Osteoblast (primary cell): Measurements from ENCODE around the gene CTR9. TPM values are rescaled to one million over a fixed set of nuclear protein-coding genes. Genes with fewer than 3 reads are reported as not detected.

Experiments
- DNase-seq: peaks from one replicate; pipeline ENCODE4 v3.0.0; 2011; ENCODE audit warnings: low spot score, mixed read lengths; ENCODE audit not compliant: insufficient read length; ENCODE audit errors: missing footprints
- H2AFZ ChIP-seq: 2 replicates; pipeline ENCODE4 v1.6.0; 2011; ENCODE audit warnings: mild to moderate bottlenecking, low read length
- H3K27ac ChIP-seq: 2 replicates; pipeline ENCODE4 v1.5.1; 2011; ENCODE audit warnings: mild to moderate bottlenecking, low read depth, low read length, moderate library complexity
- H3K27me3 ChIP-seq: 2 replicates; pipeline ENCODE4 v1.6.0; 2012; ENCODE audit warnings: mild to moderate bottlenecking, control low read depth, inconsistent platforms, low read length, moderate library complexity; ENCODE audit not compliant: insufficient read depth
- H3K36me3 ChIP-seq: 2 replicates; pipeline ENCODE4 v1.5.1; 2011; ENCODE audit warnings: mild to moderate bottlenecking, low read length, control low read depth, moderate library complexity; ENCODE audit not compliant: insufficient read depth
- H3K4me1 ChIP-seq: 2 replicates; pipeline ENCODE4 v1.5.1; 2011; ENCODE audit warnings: mild to moderate bottlenecking, low read length, control low read depth, moderate library complexity; ENCODE audit not compliant: insufficient read depth
- H3K4me2 ChIP-seq: 2 replicates; pipeline ENCODE4 v1.6.0; 2011; ENCODE audit warnings: mild to moderate bottlenecking, low read length; ENCODE audit not compliant: insufficient read depth
- H3K4me3 ChIP-seq: fragments of 200-600 bp; sonication (generic); 3 replicates; pipeline ENCODE4 v1.5.1; 2012; ENCODE audit warnings: mild to moderate bottlenecking, low read length, inconsistent platforms; ENCODE audit not compliant: insufficient read depth
- H3K79me2 ChIP-seq: 2 replicates; pipeline ENCODE4 v1.6.0; 2012; ENCODE audit warnings: mild to moderate bottlenecking, low read length, control low read depth, inconsistent platforms; ENCODE audit not compliant: insufficient read depth
- H3K9me3 ChIP-seq: 2 replicates; pipeline ENCODE4 v1.5.1; 2011; ENCODE audit warnings: low read depth, low read length, control low read depth
- H4K20me1 ChIP-seq: 2 replicates; pipeline ENCODE4 v1.6.0; 2012; ENCODE audit warnings: mild to moderate bottlenecking, low read length, control low read depth; ENCODE audit not compliant: insufficient read depth
- total RNA-seq: library from RNA; depleted of rRNA; stranded (reverse); fragments of >200 nt; gene quantifications from 2 replicates; pipeline ENCODE4 v1.2.3, GENCODE V29; 2012
- TF ChIP-seq, protein P1 (sequence below): IDR thresholded peaks from 2 replicates; pipeline ENCODE4 v1.5.1; 2011; ENCODE audit warnings: mild to moderate bottlenecking, low read depth, low read length, moderate library complexity; ENCODE audit errors: extremely low read depth

Gene CTR9
- total RNA-seq, 1 donor = 25.0 TPM

DNA sequence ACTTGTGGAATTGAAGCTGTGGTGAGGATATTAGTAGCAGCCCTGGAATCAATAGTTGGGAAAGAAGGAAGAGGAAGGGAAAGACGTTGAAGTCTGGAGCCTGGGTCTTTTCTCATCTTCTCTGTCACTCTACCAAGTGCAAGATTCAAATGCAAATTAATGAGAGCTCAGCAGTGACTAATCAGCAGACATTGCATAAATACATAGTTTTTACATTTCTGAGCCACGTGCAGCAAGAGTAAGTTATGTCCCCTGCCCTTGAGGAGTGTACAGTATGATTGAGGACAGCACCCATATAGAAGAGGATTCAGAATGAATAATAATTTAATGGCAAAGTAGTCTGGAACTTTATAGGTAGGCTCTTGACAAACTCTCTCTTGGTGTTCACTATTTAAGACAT lies 23.8 kb downstream of the CTR9 start:
- H4K20me1 ChIP-seq = no peaks in the 10 kb centered on the region
- H3K27me3 ChIP-seq = no peaks in the 10 kb centered on the region
- peaks cover 63% of the 10 kb centered on the region for H3K36me3 ChIP-seq
- H3K4me1 ChIP-seq = peaks cover 22% of the 10 kb centered on the region
- no peaks in the 10 kb centered on the region for H3K9me3 ChIP-seq
- H3K79me2 ChIP-seq = no peaks in the 10 kb centered on the region
- TF ChIP-seq, protein P1, sequence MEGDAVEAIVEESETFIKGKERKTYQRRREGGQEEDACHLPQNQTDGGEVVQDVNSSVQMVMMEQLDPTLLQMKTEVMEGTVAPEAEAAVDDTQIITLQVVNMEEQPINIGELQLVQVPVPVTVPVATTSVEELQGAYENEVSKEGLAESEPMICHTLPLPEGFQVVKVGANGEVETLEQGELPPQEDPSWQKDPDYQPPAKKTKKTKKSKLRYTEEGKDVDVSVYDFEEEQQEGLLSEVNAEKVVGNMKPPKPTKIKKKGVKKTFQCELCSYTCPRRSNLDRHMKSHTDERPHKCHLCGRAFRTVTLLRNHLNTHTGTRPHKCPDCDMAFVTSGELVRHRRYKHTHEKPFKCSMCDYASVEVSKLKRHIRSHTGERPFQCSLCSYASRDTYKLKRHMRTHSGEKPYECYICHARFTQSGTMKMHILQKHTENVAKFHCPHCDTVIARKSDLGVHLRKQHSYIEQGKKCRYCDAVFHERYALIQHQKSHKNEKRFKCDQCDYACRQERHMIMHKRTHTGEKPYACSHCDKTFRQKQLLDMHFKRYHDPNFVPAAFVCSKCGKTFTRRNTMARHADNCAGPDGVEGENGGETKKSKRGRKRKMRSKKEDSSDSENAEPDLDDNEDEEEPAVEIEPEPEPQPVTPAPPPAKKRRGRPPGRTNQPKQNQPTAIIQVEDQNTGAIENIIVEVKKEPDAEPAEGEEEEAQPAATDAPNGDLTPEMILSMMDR = no peak
- no peak overlapping the region for H3K27ac ChIP-seq
- no peak overlapping the region for H3K4me3 ChIP-seq
- no peak for DNase-seq
- no peak overlapping the region for H2AFZ ChIP-seq
- no peak overlapping the region for H3K4me2 ChIP-seq

DNA sequence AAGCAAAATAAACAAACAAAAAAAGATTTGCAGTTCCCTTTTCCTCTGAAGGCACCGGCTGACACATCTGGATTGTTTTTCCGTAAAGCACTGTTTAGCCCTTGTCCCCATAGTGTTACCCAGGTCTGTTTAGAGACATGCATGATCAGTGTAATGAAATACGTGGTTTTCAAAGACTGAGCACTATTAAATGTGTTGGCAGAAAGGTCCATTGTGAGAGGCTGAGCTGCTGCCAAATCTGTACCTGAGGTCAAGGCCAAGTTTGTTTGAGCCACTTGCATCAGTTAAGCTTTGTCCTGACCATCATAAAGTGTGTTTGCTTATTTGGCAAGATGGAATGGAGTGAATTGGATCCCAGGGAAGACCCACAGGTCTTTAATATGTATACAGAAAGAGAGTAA lies 26.3 kb downstream of the CTR9 start:
- no peaks in the 10 kb centered on the region for H3K27me3 ChIP-seq
- H3K4me3 ChIP-seq = no peak overlapping the region
- no peak overlapping the region for H2AFZ ChIP-seq
- TF ChIP-seq, protein P1 = no peak
- no peak for DNase-seq
- H3K4me2 ChIP-seq = no peak overlapping the region
- H3K9me3 ChIP-seq = no peaks in the 10 kb centered on the region
- peaks cover 45% of the 10 kb centered on the region for H3K36me3 ChIP-seq
- H3K27ac ChIP-seq = peak overlapping the region; percentile 93
- peaks cover 22% of the 10 kb centered on the region for H3K4me1 ChIP-seq
- no peaks in the 10 kb centered on the region for H3K79me2 ChIP-seq
- H4K20me1 ChIP-seq = no peaks in the 10 kb centered on the region

DNA sequence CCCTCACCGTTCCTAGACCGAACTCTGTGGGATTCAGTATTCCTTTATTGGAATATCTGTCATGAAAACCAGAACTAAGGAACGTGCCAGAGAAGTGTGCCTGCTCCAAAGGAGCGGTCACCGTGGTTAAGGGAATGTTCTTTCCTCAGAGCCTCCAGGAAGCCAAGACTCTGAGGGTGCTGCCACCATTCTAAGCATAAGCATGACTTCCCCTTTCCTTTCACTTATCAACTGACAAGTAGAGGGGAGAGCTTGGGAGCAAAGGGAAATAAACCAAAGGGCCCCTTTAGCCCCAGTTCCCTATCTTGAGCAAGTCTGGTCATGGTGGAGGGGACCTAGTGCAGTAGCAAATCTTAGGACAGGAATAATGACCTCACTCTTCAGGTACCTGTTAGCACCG lies 26.8 kb downstream of the CTR9 start:
- Histone ChIP-seq H3K4me2 (peak overlapping the region; percentile 42), H3K4me1 (peaks cover 22% of the 10 kb centered on the region), H2AFZ (no peak overlapping the region), H3K79me2 (no peaks in the 10 kb centered on the region), H3K9me3 (no peaks in the 10 kb centered on the region), H4K20me1 (no peaks in the 10 kb centered on the region), H3K27ac (peak overlapping the region; percentile 93), H3K4me3 (no peak overlapping the region), H3K27me3 (no peaks in the 10 kb centered on the region), H3K36me3 (peaks cover 41% of the 10 kb centered on the region)
- no peak for DNase-seq
- TF ChIP-seq, protein P1 = no peak

DNA sequence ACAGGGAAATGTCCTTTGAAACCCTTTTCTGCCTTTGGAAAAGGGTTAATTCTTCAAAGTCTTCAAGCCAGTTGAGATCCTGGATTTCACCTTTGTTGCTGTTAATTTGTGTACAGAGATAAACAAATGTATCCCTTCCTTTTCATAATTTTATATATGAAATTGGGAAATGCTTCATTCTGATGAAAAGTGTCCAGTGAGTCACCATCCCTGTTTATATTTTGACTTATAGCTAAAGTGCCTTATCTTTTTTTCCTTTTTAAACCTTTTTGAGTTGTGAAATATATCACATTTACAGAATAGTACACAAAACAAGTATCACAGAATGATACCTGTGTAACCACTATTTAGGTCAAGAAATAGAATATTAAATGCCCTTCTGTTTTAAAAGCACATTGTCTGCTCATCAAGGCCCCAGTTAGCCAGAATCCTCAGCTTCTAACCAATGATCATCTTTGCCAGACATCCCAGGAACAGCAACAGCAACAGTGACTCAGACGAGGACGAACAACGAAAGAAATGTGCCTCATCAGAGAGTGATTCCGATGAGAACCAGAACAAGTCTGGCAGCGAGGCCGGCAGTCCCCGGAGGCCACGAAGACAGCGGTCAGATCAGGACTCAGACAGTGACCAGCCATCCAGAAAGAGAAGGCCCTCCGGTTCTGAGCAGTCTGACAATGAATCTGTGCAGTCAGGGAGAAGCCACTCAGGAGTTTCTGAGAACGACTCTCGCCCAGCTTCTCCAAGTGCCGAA lies 27.3 kb downstream of the CTR9 start:
- no peaks in the 10 kb centered on the region for H3K79me2 ChIP-seq
- H3K4me1 ChIP-seq = peaks cover 22% of the 10 kb centered on the region
- H3K9me3 ChIP-seq = no peaks in the 10 kb centered on the region
- H3K27me3 ChIP-seq = no peaks in the 10 kb centered on the region
- H3K4me3 ChIP-seq = no peak overlapping the region
- no peaks in the 10 kb centered on the region for H4K20me1 ChIP-seq
- peaks cover 35% of the 10 kb centered on the region for H3K36me3 ChIP-seq
- H2AFZ ChIP-seq = no peak overlapping the region
- peak overlapping the region; percentile 42 for H3K4me2 ChIP-seq
- peak; percentile 90 for DNase-seq
- H3K27ac ChIP-seq = peak overlapping the region; percentile 93
- TF ChIP-seq, protein P1 = no peak
